Measurements from ENCODE around the gene TUBB3. TPM values are rescaled to one million over a fixed set of nuclear protein-coding genes. Genes with fewer than 3 reads are reported as not detected.
"Not testable (repeated sequence)": the region's sequence is repeated elsewhere in the genome, so short reads cannot be mapped to it uniquely, and the experiment has no call there.

TUBB3 gene
- total RNA-seq, 1 experiment from 2014 or later: 164 TPM

GRCh38 chr16:89873972-89874689 lies 49.0 kb upstream of the TUBB3 start:
- Histone ChIP-seq H2BK12ac (ENCODE audit: insufficient read length, low read depth, low read length) (no peak overlapping the region), H3K27me3 (ENCODE audit: insufficient read depth, low read length) (no peaks in the 10 kb centered on the region), H4K5ac (ENCODE audit: insufficient read length, low read depth, low read length) (no peak overlapping the region), H2BK120ac (ENCODE audit: low read depth, low read length, poor library complexity, severe bottlenecking) (no peak overlapping the region), H2AK5ac (ENCODE audit: insufficient read length, low read length) (no peak overlapping the region), H2BK20ac (ENCODE audit: low read depth, low read length, poor library complexity, severe bottlenecking) (no peak overlapping the region), H4K91ac (ENCODE audit: insufficient read length, low read depth, low read length) (no peak overlapping the region), H2AFZ (ENCODE audit: low read length) (no peak overlapping the region), H3K14ac (ENCODE audit: insufficient read depth, low read length) (no peak overlapping the region), H2BK5ac (ENCODE audit: insufficient read length, low read length) (no peak overlapping the region), H3T11ph (ENCODE audit: low read length) (no peak overlapping the region), H4K8ac (replicated peaks; ENCODE audit: insufficient read length, low read depth, low read length) (no peak overlapping the region), H3K56ac (ENCODE audit: insufficient read length, low read depth, low read length) (no peak overlapping the region), H3K4ac (ENCODE audit: low read depth, low read length) (no peak overlapping the region), H3K18ac (ENCODE audit: insufficient read length, low read depth, low read length) (peak overlapping the region; percentile 90), H3K79me2 (ENCODE audit: insufficient read depth, low read length) (peaks cover 2% of the 10 kb centered on the region; the same call in 1 of the 2 replicates), H3K9me3 (ENCODE audit: control insufficient read depth, low read depth, low read length) (no peaks in the 10 kb centered on the region), H3K4me2 (ENCODE audit: insufficient read depth, insufficient read length, low read length) (peak overlapping the region; percentile 22), H3K9ac (ENCODE audit: extremely low read depth, insufficient read length, low read length) (no peak overlapping the region), H3K79me1 (ENCODE audit: insufficient read depth, low read depth, low read length, poor library complexity, severe bottlenecking) (no peaks in the 10 kb centered on the region), H3K23ac (ENCODE audit: insufficient read length, low read depth, low read length) (no peak overlapping the region), H3K23me2 (ENCODE audit: insufficient read length, low read depth, low read length, poor library complexity, severe bottlenecking) (peaks cover 5% of the 10 kb centered on the region), H3K4me1 (ENCODE audit: insufficient read depth, low read length) (no peaks in the 10 kb centered on the region), H2BK15ac (ENCODE audit: low read depth, low read length) (no peak overlapping the region), H3K27ac (ENCODE audit: insufficient read length, low read depth, low read length) (no peak overlapping the region), H4K20me1 (ENCODE audit: control insufficient read depth, insufficient read depth, insufficient read length) (no peaks in the 10 kb centered on the region)
- H3K27ac Mint-ChIP-seq: peak overlapping the region; percentile 80 to 98 (median 98); a peak in 6 of 7 replicates
- WGBS (ENCODE audit: extremely low coverage, insufficient read length, low lambda C conversion rate): no CpG with 5 or more reads among the region's 61 CpGs
- peaks cover 7 to 14% of the 10 kb centered on the region in 2 experiments for H3K9me3 Mint-ChIP-seq
- H3K27me3 Mint-ChIP-seq (ENCODE audit: low read depth): no peaks in the 10 kb centered on the region
- H3K4me3 Mint-ChIP-seq: peak overlapping the region; percentile 84 to 91
- DNase-seq: peak; percentile 95
- H3K36me3 Mint-ChIP-seq (ENCODE audit: insufficient read depth in 1 of 3, low read depth in 3 of 3): peaks cover 25 to 37% (median 32%) of the 10 kb centered on the region in 3 experiments
- peaks cover 3 to 9% of the 10 kb centered on the region in 2 experiments; a peak in 2 of 4 replicates for H3K4me1 Mint-ChIP-seq
- no peak for TF ChIP-seq CTCF (conservative IDR thresholded peaks at IDR 0.05)

GRCh38 chr16:89879123-89879522 lies 44.0 kb upstream of the TUBB3 start:
- H2BK120ac ChIP-seq (ENCODE audit: low read depth, low read length, poor library complexity, severe bottlenecking); H3K4me3 Mint-ChIP-seq; H2BK15ac ChIP-seq (ENCODE audit: low read depth, low read length); H4K8ac ChIP-seq (replicated peaks; ENCODE audit: insufficient read length, low read depth, low read length); H2BK5ac ChIP-seq (ENCODE audit: insufficient read length, low read length); H3K27ac Mint-ChIP-seq; H2AK5ac ChIP-seq (ENCODE audit: insufficient read length, low read length); H3K27me3 ChIP-seq (ENCODE audit: insufficient read depth, low read length); H3K23me2 ChIP-seq (ENCODE audit: insufficient read length, low read depth, low read length, poor library complexity, severe bottlenecking); DNase-seq; H3K23ac ChIP-seq (ENCODE audit: insufficient read length, low read depth, low read length); H2BK20ac ChIP-seq (ENCODE audit: low read depth, low read length, poor library complexity, severe bottlenecking); H3K4me1 Mint-ChIP-seq; H3K4me2 ChIP-seq (ENCODE audit: insufficient read depth, insufficient read length, low read length); H3K4me1 ChIP-seq (ENCODE audit: insufficient read depth, low read length); H3K27me3 Mint-ChIP-seq (ENCODE audit: low read depth); H3K79me1 ChIP-seq (ENCODE audit: insufficient read depth, low read depth, low read length, poor library complexity, severe bottlenecking); H3T11ph ChIP-seq (ENCODE audit: low read length); H3K9me3 ChIP-seq (ENCODE audit: control insufficient read depth, low read depth, low read length); H4K5ac ChIP-seq (ENCODE audit: insufficient read length, low read depth, low read length); H2AFZ ChIP-seq (ENCODE audit: low read length); H3K18ac ChIP-seq (ENCODE audit: insufficient read length, low read depth, low read length); H3K27ac ChIP-seq (ENCODE audit: insufficient read length, low read depth, low read length); H3K79me2 ChIP-seq (ENCODE audit: insufficient read depth, low read length); H4K91ac ChIP-seq (ENCODE audit: insufficient read length, low read depth, low read length); H3K4ac ChIP-seq (ENCODE audit: low read depth, low read length); H4K20me1 ChIP-seq (ENCODE audit: control insufficient read depth, insufficient read depth, insufficient read length); H3K9ac ChIP-seq (ENCODE audit: extremely low read depth, insufficient read length, low read length); H3K56ac ChIP-seq (ENCODE audit: insufficient read length, low read depth, low read length); H2BK12ac ChIP-seq (ENCODE audit: insufficient read length, low read depth, low read length); H3K14ac ChIP-seq (ENCODE audit: insufficient read depth, low read length): not testable (repeated sequence)
- WGBS (ENCODE audit: extremely low coverage, insufficient read length, low lambda C conversion rate): no CpG with 5 or more reads among the region's 28 CpGs
- Mint-ChIP-seq H3K36me3 (ENCODE audit: insufficient read depth in 1 of 3, low read depth in 3 of 3) (peaks cover 38 to 63% (median 62%) of the 10 kb centered on the region in 3 experiments), H3K9me3 (peaks cover 7 to 14% of the 10 kb centered on the region in 2 experiments)
